Measurements from ENCODE around the gene L2HGDH.

DNA sequence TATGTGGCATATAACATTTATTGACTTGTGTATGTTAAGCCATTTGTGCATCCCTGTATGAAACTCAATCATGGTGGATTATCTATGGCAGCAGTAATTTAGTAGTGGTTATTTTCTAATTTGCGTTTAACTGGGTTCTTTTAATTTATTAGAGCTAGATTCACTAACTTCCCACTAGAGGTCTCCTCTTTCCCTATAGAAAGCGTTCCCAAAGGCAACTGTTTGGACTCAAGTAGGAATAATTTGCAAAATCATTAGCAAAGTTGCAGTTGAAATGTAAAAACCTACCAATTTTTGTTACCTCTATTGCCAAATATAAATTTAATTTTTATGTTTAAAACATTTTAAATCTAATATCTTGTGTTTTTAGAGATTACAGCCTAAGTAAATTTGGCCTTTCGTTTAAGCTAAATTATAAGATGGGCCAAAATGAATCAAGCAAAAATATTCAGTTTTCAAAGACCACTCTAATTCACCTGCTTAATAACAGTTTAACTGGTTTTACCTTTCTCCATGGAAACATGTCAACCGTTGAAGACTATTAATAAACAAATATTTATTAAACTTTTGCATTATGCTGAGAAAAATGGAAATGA lies 6.1 kb upstream of the L2HGDH start:
- peak; percentile 52 to 63 (median 60) for TF ChIP-seq CTCF (IDR thresholded peaks at IDR 0.05)
- no peak for TF ChIP-seq POLR2A (IDR thresholded peaks at IDR 0.05)
